HG02938 (cell line): ENCODE results near the gene SLC30A5.
"Not testable (repeated sequence)": the region's sequence is repeated elsewhere in the genome, so short reads cannot be mapped to it uniquely, and the experiment has no call there.

Experiments used
- ATAC-seq: cut with Tn5 transposase; IDR thresholded peaks from one replicate; pipeline ENCODE4 v1.9.1; 2021; ENCODE audit warnings: mild to moderate bottlenecking, moderate library complexity; ENCODE audit not compliant: unreplicated experiment

Gene SLC30A5

DNA sequence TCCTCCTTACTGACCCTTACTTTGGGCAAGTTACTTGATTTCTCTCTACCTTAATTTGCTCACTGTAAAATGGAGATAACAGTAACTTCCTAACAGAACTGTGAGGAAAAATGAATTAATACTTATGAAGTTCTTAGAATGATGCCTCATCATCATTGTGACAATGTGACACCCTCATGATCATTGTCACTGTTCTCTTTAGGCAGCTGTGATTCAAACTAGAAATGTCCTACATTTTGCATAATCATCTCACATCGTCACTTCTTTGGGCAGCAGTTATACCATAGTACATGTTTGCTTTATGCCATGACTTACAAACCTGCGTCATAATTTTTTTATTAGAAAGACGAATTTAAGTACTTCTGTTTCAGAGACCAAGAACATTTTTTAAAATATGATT, 9.7 kb downstream of the SLC30A5 start:
- ATAC-seq: no peak

- ATAC-seq: peak; percentile 73
These were observed 12.4 kb downstream of the SLC30A5 start for GRCh38 chr5:69105996-69106906.

DNA sequence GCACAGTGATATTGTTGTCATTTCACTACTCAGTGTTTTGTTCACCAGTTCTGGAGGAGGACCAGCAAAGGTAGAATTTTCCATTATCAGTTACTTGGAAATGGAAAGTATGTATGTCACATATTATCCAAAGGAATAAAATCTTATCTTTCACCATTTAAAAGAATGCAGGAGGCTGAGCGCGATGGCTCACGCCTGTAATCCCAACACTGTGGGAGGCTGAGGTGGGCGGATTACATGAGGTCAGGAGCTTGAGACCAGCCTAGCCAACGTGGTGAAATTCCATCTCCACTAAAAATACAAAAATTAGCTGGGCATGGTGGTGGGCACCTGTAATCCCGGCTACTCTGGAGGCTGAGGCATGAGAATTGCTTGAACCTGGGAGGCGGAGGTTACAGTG, 14.6 kb downstream of the SLC30A5 start:
- not testable (repeated sequence) for ATAC-seq

DNA sequence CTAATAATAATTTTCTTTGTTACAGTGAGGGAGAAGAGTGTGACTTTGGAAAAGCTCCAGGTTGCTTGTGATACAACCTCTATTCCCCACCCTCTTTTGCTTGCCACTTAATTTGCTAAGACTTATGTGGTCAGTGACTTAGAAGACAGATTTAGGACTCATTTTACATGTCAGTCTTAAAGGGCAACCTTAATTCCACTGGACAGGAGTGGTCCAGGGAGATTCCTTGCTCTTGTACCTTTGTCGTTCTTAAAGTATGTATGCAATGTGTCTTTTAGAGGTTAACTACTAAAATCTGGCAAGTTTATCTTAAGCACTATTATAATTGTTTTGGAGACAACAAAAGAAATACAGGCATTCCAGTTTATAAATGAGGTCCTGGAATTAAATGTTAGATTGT, 20.0 kb downstream of the SLC30A5 start:
- no peak for ATAC-seq

DNA sequence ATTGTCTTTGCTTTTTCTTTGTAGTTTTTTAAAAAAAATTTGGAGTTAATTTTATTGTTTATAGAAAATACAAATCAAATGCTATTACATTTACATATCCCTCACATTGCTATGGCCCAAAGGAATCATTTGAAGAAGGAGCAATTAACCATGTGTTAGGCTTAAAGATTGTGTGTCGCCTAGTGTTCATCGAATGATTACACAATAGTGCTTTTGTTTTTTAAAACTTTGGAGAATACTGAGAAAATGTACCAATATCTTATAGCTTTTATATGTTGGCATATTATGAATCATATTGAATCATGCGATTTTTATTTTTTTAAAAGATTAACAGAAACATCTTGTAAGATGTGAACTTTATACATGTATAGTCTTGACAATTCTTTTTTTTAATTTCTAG, 21.7 kb downstream of the SLC30A5 start:
- no peak for ATAC-seq

DNA sequence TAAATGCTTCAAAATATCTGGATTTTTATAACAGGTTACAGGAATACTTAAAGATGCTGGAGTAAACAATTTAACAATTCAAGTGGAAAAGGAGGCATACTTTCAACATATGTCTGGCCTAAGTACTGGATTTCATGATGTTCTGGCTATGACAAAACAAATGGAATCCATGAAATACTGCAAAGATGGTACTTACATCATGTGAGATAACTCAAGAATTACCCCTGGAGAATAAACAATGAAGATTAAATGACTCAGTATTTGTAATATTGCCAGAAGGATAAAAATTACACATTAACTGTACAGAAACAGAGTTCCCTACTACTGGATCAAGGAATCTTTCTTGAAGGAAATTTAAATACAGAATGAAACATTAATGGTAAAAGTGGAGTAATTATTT, 35.6 kb downstream of the SLC30A5 start:
- no peak for ATAC-seq

DNA sequence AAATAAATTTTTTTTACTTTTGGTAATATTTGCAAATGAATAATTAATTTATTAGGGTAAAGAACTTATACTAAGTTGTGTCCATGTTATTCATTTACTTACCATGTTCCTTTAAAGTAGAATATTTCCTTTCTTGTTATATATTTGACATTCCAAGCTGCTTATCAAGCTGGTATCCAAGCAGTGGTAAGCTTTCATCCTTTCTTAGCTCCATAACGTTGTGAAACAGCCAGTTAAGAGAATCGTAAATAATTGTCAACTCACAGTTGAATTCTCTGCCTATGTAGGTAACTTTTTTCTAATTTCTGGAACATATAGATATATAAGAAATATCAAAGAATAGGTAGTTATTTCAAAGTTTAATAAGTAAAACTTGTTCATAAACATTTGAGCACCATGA, 36.4 kb downstream of the SLC30A5 start:
- no peak for ATAC-seq

- ATAC-seq: no peak
These were observed 37.5 kb downstream of the SLC30A5 start for GRCh38 chr5:69131304-69131703.

- ATAC-seq: no peak
These were observed 40.3 kb downstream of the SLC30A5 start for GRCh38 chr5:69134126-69134525.

GRCh38 chr5:69136293-69136692, 42.5 kb downstream of the SLC30A5 start:
- ATAC-seq: peak; percentile 94

GRCh38 chr5:69137208-69137607, 43.4 kb downstream of the SLC30A5 start:
- not testable (repeated sequence) for ATAC-seq

DNA sequence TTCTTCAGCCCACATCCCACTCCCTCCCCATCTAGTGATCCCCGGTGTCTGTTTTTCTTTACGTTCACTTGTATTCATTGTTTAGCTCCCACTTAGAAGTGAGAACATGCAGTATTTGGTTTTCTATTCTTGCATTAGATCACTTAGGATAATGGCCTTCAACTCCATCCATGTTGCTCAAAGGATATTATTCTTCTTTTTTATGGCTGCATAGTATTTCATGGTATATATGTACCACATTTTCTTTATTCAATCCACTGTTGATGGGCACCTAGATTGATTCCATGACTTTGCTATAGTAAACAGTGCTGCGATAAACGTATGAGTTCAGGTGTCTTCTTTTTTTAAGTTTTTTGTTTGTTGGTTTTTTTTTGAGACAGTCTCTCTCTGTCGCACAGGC, 44.0 kb downstream of the SLC30A5 start:
- ATAC-seq: no peak

GRCh38 chr5:69138766-69139165, 45.0 kb downstream of the SLC30A5 start:
- ATAC-seq: no peak

GRCh38 chr5:69140239-69140638, 46.4 kb downstream of the SLC30A5 start:
- ATAC-seq: not testable (repeated sequence)

DNA sequence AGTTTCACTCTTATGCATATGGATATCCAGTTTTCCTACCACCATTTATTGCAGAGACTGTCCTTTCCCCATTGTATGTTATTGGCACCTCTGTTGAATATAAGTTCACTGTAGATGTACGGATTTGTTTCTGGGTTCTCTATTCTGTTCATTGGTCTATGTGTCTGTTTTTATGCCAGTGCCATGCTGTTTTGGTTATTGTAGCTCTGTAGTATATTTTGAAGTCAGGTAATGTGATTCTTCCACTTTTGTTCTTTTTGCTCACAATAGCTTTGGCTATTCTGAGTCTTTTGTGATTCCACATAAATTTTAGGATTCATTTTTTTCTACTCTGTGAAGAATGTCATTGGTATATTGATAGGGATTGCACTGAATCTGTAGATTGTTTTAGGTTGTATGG, 47.0 kb downstream of the SLC30A5 start:
- no peak for ATAC-seq

GRCh38 chr5:69148576-69148975, 54.8 kb downstream of the SLC30A5 start:
- not testable (repeated sequence) for ATAC-seq

DNA sequence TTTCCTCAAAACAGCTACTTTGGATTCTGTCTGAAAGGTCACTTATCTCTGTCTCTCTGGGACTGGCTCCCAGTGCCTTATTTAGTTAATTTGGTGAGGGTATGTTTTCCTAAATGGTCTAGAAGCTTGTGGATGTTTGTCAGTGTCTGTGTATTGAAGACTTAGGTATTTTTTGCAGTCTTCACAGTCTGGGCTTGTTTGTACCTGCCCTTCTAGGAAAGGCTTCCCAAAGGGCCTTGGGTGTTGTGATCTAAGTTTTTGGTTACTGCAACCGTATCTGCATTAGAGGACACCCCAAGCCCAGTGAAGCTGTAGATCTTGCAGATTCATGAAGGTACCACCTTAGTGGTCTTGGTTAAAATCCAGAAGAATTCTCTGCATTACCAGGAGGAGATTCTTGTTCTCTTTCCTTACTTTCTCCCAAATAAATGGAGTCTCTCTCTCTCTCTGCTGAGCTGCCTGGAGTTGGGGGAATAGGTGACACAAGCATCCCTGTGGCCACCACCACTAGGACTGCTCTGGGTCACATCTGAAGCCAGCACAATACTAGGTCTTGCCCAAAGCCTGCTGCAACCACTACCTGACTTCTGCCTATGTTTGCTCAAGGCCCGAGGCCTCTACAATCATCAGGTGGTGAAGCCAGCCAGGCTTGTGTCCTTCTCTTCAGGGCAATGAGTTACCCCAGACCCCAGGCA, 55.3 kb downstream of the SLC30A5 start:
- ATAC-seq: no peak

GRCh38 chr5:69149676-69150010, 55.8 kb downstream of the SLC30A5 start:
- no peak for ATAC-seq

DNA sequence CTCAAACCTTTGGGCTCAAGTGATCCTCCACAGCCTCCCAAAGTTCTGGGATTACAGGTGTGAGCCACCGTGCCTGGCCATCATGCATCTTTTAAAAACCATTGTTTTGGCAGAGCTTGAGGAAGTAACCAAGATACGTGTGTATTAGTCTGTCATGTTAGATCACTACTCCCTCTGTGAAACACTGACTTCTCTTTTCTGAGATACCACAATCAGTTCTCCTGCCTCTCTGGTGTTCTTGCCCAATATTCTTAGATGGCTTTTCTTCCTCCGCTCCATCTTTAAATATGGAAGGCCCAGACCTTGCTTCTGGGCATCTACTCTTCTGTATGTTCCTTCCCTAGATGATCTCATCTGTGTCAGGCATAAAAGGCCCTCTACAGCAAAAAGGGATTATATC, 58.9 kb downstream of the SLC30A5 start:
- no peak for ATAC-seq

DNA sequence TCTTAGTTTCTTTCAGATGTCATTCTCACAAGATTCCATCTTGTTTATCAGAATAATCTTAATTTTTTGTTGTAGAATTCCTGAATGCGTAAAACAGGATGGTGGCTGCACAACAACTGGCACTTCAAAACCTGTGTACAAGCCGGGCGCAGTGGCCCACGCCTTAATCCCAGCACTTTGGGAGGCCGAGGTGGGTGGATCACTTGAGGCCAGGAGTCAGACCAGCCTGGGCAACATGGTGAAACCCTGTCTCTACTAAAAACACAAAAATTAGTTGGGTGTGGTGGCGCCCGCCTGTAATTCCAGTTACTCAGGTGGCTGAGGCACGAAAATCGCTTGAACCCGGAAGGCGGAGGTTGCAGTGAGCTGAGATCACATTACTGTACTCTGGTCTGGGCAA, 62.6 kb downstream of the SLC30A5 start:
- ATAC-seq: no peak

DNA sequence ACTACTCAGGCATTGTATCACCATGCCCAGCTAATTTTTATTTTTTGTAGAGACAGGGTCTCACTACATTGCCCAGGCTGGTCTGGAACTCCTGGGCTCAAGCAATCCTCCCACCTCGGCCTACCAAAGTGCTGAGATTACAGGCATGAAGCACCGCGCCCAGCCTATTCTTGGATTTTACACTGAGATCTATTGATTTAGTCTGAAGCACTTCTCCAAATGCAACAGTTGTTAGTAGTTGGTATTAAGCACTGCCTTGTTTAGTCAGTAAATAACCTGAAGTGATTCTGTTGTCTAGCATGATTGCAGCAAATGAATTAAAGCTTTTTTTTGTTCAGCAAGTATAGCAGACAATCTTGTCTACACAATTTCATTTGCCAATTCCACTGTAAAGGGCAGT, 64.2 kb downstream of the SLC30A5 start:
- ATAC-seq: no peak

DNA sequence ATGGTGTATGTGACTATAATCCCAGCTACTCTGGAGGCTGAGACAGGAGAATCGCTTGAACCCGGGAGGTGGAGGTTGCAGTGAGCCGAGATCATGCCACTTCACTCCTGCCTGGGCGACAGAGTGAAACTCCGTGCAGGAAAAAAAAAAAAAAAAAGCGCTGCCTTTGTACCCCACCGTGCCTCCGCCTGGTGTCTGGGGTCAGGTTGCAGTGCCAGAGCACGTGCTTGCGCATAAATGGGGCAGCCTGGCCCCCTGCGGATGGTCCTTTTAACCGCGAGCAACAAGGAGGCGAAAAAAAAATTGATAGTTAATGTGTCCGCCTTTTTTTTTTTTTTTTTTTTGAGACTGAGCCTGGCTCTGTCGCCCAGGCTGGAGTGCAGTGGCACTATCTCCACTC, 66.8 kb downstream of the SLC30A5 start:
- no peak for ATAC-seq
